Stimulated activated CD4-positive, alpha-beta T cell treated with anti-CD3 and anti-CD28 coated beads, Interleukin-12 subunit alpha, Interleukin-12 subunit beta, amount 100 ng/mL, for 48 hours (primary cell): ENCODE results near the gene HINT2.

ENCODE experiments used
- DNase-seq, 3 donors: peaks; one replicate each; pipeline ENCODE4 v3.0.0-alpha.2; 2020; ENCODE audit warnings: low read depth in 2 of 3, low spot score in 1 of 3

The HINT2 gene

GRCh38 chr9:35781066-35781465, 33.8 kb downstream of the HINT2 start:
- no peak for DNase-seq

- DNase-seq: no peak
Observed at GRCh38 chr9:35778496-35778895, 36.3 kb downstream of the HINT2 start.

DNA sequence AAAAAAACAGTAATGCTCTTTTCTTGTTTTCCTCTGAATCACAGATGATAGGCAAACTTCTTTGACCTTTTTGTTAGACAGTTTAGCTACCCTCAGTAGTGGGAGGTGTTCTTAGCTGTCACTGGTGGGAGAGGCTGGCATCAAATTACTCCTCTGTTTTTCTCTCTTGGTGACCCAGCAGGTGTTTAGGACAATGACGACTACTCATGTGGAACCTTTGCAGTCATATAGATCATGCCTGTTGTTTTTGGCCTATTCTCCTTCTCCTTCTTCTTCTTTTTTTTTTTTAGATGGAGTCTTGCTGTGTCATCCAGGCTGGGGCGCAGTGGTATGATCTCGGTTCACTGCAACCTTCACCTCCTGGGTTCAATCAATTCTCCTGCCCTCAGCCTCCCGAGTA, 38.8 kb downstream of the HINT2 start:
- DNase-seq: no peak

DNA sequence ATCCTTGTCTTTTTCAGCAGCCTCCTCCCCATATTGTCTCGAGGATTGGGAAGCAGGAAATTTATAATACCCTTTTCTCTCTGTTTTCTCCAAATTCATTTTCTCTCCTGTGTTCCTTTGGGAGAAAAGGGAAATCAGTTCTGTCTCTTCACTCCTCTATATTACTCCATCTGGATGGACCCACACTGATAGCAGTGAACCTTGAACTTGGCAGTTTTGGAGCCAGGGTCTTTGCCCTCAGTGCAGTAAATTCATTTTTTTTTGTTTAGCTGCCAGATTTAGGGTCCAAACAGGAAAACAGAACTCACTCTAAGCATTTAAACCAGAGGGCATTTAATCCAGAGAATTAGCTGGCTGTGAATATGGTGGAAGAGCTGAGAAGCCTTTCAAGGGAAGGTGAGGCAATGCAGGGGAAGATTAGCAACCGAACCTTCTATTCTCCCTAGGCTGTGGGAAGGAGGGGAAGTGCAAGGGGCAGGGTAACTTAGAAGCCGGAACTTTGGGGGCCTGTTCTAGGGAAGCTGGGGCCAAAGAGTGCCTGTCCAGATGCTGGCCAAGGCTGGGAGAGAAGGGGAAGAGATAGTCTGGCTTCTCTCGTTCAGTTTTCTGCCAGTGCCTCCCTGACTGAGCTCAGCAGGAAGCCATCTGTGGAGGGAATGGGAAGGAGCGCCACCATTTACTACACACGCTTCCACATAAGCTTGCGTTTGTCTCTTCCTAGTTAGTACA, 39.8 kb downstream of the HINT2 start:
- no peak for DNase-seq

DNA sequence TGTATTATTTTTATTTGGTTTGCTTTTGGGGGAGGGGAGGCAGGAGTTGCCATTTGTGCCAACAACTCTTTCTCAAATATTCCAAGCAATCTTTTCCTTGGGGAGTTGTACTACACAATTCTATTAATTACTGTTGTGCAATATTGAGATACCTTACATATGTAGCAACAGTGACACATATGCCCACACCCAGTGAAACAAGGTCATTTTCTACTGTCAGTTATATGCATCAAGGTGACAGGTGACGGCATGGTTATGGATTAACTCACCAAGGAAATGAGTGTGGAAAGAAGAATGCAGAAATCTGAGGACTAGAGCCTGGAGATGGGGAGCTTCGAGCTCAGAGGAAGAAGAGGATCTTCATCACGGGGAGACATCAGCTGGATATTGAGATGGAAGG, 42.9 kb downstream of the HINT2 start:
- DNase-seq: no peak

DNA sequence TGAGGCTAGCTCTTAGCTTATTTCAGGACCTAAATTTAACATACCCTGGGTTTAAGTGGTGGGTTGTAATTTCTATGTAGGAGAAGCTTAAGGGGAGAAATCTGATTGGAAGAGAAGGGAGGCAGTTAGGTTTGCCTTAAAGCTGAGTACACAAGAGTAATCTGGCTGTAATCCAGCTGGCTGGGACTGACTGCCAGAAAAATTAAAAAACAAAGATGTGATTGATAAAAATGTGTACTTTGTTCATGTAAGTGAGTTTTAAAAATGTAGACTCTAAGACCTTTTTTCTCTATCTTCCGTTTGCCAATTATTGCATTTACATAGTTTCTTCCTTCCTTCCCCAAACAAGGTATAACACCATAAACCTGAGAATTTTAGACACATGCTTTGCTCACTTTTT, 43.3 kb downstream of the HINT2 start:
- DNase-seq: no peak

- no peak for DNase-seq
Observed at GRCh38 chr9:35771075-35771433, 43.8 kb downstream of the HINT2 start.

DNA sequence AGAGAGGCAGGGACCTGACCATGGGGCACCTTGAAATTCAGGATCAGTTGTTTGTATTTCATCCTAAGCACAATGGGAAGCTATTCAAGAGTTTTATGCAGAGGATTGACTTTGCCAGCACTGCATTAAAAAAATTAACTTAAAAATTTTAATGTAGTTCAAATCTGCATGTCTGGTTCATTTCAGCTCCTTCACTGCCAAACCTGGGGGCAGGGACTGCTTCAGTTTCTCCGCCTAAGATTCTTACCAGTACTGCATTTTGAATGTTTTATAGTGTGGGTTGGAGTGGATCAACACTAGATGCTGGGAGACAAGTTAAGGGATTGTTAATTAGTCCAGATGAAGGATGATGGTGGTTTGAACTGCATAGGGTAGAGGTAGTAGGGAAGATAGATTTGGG, 45.1 kb downstream of the HINT2 start:
- DNase-seq: no peak

DNA sequence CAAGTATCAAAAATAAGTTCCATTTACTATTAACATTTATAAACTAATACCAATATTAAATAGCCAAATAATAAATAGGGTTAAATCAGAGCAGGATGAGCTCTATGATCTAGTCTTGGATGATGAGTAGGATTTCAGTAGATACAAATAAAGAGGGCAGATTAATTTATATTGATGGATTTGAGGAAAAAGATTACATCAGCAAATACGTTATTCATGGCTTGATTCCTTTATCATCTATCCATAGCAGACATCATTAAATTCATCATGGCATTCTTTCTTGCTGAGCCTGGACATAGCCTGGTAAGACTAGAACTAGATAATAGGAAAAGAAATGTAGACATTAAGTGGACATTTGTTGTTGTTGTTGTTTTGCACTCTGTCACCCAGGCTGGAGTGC, 47.4 kb downstream of the HINT2 start:
- no peak for DNase-seq

DNA sequence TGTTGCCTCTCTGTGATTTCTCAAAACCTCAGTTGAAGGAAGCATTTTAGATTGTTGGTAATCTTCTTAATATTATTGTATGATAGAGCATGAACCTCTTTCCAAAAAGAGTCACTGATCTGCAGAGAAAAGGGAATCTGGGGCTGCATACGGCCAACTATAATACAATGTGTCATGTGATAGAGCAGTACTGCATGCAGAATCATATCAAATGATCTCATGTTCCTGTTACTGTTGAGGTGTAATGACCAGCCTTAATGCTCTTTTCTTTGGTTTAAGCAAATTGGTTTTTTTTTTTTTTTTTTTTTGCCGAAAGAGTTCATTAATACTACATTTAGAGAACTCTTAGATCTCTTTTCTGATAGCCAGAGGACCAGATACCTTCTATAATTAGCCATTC, 47.8 kb downstream of the HINT2 start:
- DNase-seq: no peak

GRCh38 chr9:35763803-35764202, 51.0 kb downstream of the HINT2 start:
- DNase-seq: no peak

GRCh38 chr9:35763181-35763580, 51.7 kb downstream of the HINT2 start:
- DNase-seq: no peak
